H9 (cell line): ENCODE results near the gene KRT77. TPM values are rescaled to one million over a fixed set of nuclear protein-coding genes. Genes with fewer than 3 reads are reported as not detected.

Experiments
- DNase-seq: peaks from one replicate; pipeline ENCODE4 v3.0.0-alpha.2; 2017
- H2AFZ ChIP-seq: one replicate; pipeline ENCODE4 v1.6.1; 2013; ENCODE audit warnings: mild to moderate bottlenecking, low read length, control low read depth, moderate library complexity
- H2AK5ac ChIP-seq: 2 replicates; pipeline ENCODE4 v1.6.1; 2013; ENCODE audit warnings: low read length, control low read depth, mixed read lengths; ENCODE audit not compliant: insufficient read length
- H2BK120ac ChIP-seq: one replicate; pipeline ENCODE4 v1.6.1; 2013; ENCODE audit warnings: low read depth, mild to moderate bottlenecking, low read length, control low read depth, inconsistent platforms; ENCODE audit not compliant: poor library complexity, severe bottlenecking
- H2BK12ac ChIP-seq: 2 replicates; pipeline ENCODE4 v1.6.1; 2013; ENCODE audit warnings: low read length, control low read depth, mixed read lengths, low read depth; ENCODE audit not compliant: insufficient read length
- H2BK15ac ChIP-seq: 2 replicates; pipeline ENCODE4 v1.6.1; 2013; ENCODE audit warnings: low read depth, low read length, control low read depth
- H2BK20ac ChIP-seq: one replicate; pipeline ENCODE4 v1.6.1; 2013; ENCODE audit warnings: low read depth, mild to moderate bottlenecking, low read length, control low read depth, inconsistent platforms; ENCODE audit not compliant: poor library complexity, severe bottlenecking
- H2BK5ac ChIP-seq: 2 replicates; pipeline ENCODE4 v1.6.1; 2013; ENCODE audit warnings: low read length, control low read depth, mixed read lengths; ENCODE audit not compliant: insufficient read length
- H3K14ac ChIP-seq: 2 replicates; pipeline ENCODE4 v1.6.1; 2013; ENCODE audit warnings: low read length, control low read depth; ENCODE audit not compliant: insufficient read depth
- H3K18ac ChIP-seq: 2 replicates; pipeline ENCODE4 v1.6.1; 2013; ENCODE audit warnings: low read depth, mild to moderate bottlenecking, mixed read lengths, low read length, control low read depth; ENCODE audit not compliant: insufficient read length
- H3K23ac ChIP-seq: 2 replicates; pipeline ENCODE4 v1.6.1; 2013; ENCODE audit warnings: low read length, control low read depth, mixed read lengths, low read depth; ENCODE audit not compliant: insufficient read length
- H3K23me2 ChIP-seq: 2 replicates; pipeline ENCODE4 v1.6.1; 2013; ENCODE audit warnings: low read depth, mild to moderate bottlenecking, mixed read lengths, low read length, control low read depth; ENCODE audit not compliant: insufficient read length, poor library complexity, severe bottlenecking
- H3K27ac ChIP-seq: 2 replicates; pipeline ENCODE4 v1.5.1; 2013; ENCODE audit warnings: low read length, control low read depth, mixed read lengths, low read depth; ENCODE audit not compliant: insufficient read length
- H3K27me3 ChIP-seq: 2 replicates; pipeline ENCODE4 v1.6.1; 2013; ENCODE audit warnings: low read length, control low read depth, inconsistent platforms; ENCODE audit not compliant: insufficient read depth
- H3K4ac ChIP-seq: 2 replicates; pipeline ENCODE4 v1.6.1; 2013; ENCODE audit warnings: low read depth, mild to moderate bottlenecking, control low read depth, inconsistent platforms, low read length, moderate library complexity
- H3K4me1 ChIP-seq: 2 replicates; pipeline ENCODE4 v1.6.1; 2013; ENCODE audit warnings: low read length, control low read depth, inconsistent platforms; ENCODE audit not compliant: insufficient read depth
- H3K4me2 ChIP-seq: 2 replicates; pipeline ENCODE4 v1.6.1; 2013; ENCODE audit warnings: low read length, control low read depth, mixed read lengths; ENCODE audit not compliant: insufficient read length, insufficient read depth
- H3K56ac ChIP-seq: 2 replicates; pipeline ENCODE4 v1.6.1; 2013; ENCODE audit warnings: low read depth, mild to moderate bottlenecking, mixed read lengths, low read length, control low read depth; ENCODE audit not compliant: insufficient read length
- H3K79me1 ChIP-seq: 2 replicates; pipeline ENCODE4 v1.6.1; 2013; ENCODE audit warnings: low read depth, mild to moderate bottlenecking, moderate library complexity, low read length, control low read depth, inconsistent platforms; ENCODE audit not compliant: insufficient read depth, poor library complexity, severe bottlenecking
- H3K79me2 ChIP-seq: 2 replicates; pipeline ENCODE4 v1.6.1; 2013; ENCODE audit warnings: low read length, control low read depth, inconsistent platforms; ENCODE audit not compliant: insufficient read depth
- H3K9ac ChIP-seq: 2 replicates; pipeline ENCODE4 v1.6.1; 2013; ENCODE audit warnings: low read length, control low read depth, mixed read lengths; ENCODE audit not compliant: insufficient read length; ENCODE audit errors: extremely low read depth
- H3K9me3 ChIP-seq: one replicate; pipeline ENCODE4 v1.6.1; 2013; ENCODE audit warnings: low read depth, low read length, inconsistent platforms; ENCODE audit not compliant: control insufficient read depth
- H3T11ph ChIP-seq: one replicate; pipeline ENCODE4 v1.6.1; 2013; ENCODE audit warnings: mild to moderate bottlenecking, low read length, control low read depth, inconsistent platforms
- H4K20me1 ChIP-seq: one replicate; pipeline ENCODE4 v1.6.1; 2013; ENCODE audit not compliant: control insufficient read depth, insufficient read length, insufficient read depth
- H4K5ac ChIP-seq: 2 replicates; pipeline ENCODE4 v1.6.1; 2013; ENCODE audit warnings: low read depth, mild to moderate bottlenecking, mixed read lengths, low read length, control low read depth; ENCODE audit not compliant: insufficient read length
- H4K8ac ChIP-seq: replicated peaks from 2 replicates; pipeline ENCODE4 v1.6.1; 2013; ENCODE audit warnings: low read length, control low read depth, mixed read lengths, low read depth; ENCODE audit not compliant: insufficient read length
- H4K91ac ChIP-seq: 2 replicates; pipeline ENCODE4 v1.6.1; 2013; ENCODE audit warnings: low read depth, mild to moderate bottlenecking, moderate library complexity, mixed read lengths, low read length, control low read depth; ENCODE audit not compliant: insufficient read length
- H3K27ac Mint-ChIP-seq, 3 experiments: 2 replicates in 2 of 3; 3 replicates in 1 of 3; pipeline ENCODE4 v1.8.0; 2020 to 2021; ENCODE audit warnings: mixed read lengths in 3 of 3, mild to moderate bottlenecking in 1 of 3, moderate library complexity in 1 of 3
- H3K27me3 Mint-ChIP-seq: 2 replicates; pipeline ENCODE4 v1.8.0; 2021; ENCODE audit warnings: low read depth, mild to moderate bottlenecking, moderate library complexity, mixed read lengths
- H3K36me3 Mint-ChIP-seq, 3 experiments: 2 replicates in 2 of 3; 3 replicates in 1 of 3; pipeline ENCODE4 v1.8.0; 2020 to 2021; ENCODE audit warnings: low read depth in 3 of 3, mixed read lengths in 3 of 3; ENCODE audit not compliant: insufficient read depth in 1 of 3
- H3K4me1 Mint-ChIP-seq, 2 experiments: 2 replicates each; pipeline ENCODE4 v1.8.0; 2020; ENCODE audit warnings: mixed read lengths in 2 of 2
- H3K4me3 Mint-ChIP-seq, 2 experiments: 2 replicates in 1 of 2; 3 replicates in 1 of 2; pipeline ENCODE4 v1.8.0; 2020 to 2021; ENCODE audit warnings: mild to moderate bottlenecking in 2 of 2, mixed read lengths in 2 of 2, moderate library complexity in 1 of 2
- H3K9me3 Mint-ChIP-seq, 2 experiments: 2 replicates in 1 of 2; 3 replicates in 1 of 2; pipeline ENCODE4 v1.8.0; 2020; ENCODE audit warnings: mild to moderate bottlenecking in 2 of 2, mixed read lengths in 2 of 2, moderate library complexity in 1 of 2
- CTCF ChIP-seq: fragments of 200-600 bp; sonication (generic); conservative IDR thresholded peaks from 3 replicates; pipeline ENCODE4 v1.8.0; 2021; ENCODE audit warnings: antibody characterized with exemption, mild to moderate bottlenecking
- WGBS: extraction: QIAGEN DNeasy Blood & Tissue Kit; methylation state at CpG from one replicate; pipeline ENCODE4 v1.1.7; 2013; ENCODE audit warnings: missing lambda C conversion rate, low lambda C conversion rate, mixed read lengths; ENCODE audit not compliant: insufficient read length; ENCODE audit errors: extremely low coverage; 5-methylcytosine and 5-hydroxymethylcytosine counted together
- total RNA-seq: library from RNA; stranded (reverse); gene quantifications from 2 replicates; pipeline ENCODE4 v1.2.1, GENCODE V29; 2021

KRT77 gene
- total RNA-seq, 1 experiment from 2014 or later: not detected

- Histone ChIP-seq H3K56ac (no peak overlapping the region), H2BK20ac (no peak overlapping the region), H3K14ac (no peak overlapping the region), H2BK5ac (no peak overlapping the region), H3K79me2 (no peaks in the 10 kb centered on the region), H2BK120ac (no peak overlapping the region), H2AFZ (no peak overlapping the region), H3K18ac (no peak overlapping the region), H3K9ac (no peak overlapping the region), H4K20me1 (no peaks in the 10 kb centered on the region), H2BK12ac (no peak overlapping the region), H3K23ac (no peak overlapping the region), H4K91ac (no peak overlapping the region), H3K4ac (no peak overlapping the region), H4K8ac (no peak overlapping the region), H3T11ph (no peak overlapping the region), H3K4me1 (no peaks in the 10 kb centered on the region), H2AK5ac (no peak overlapping the region), H4K5ac (no peak overlapping the region), H3K23me2 (no peaks in the 10 kb centered on the region), H3K27me3 (no peaks in the 10 kb centered on the region; the same call in 1 of the 2 replicates), H3K4me2 (no peak overlapping the region), H2BK15ac (no peak overlapping the region), H3K9me3 (no peaks in the 10 kb centered on the region), H3K27ac (no peak overlapping the region), H3K79me1 (no peaks in the 10 kb centered on the region)
- peaks cover 13 to 14% of the 10 kb centered on the region in 2 experiments for H3K4me1 Mint-ChIP-seq
- H3K9me3 Mint-ChIP-seq: no peaks in the 10 kb centered on the region
- no peak overlapping the region for H3K27ac Mint-ChIP-seq
- no peaks in the 10 kb centered on the region for H3K36me3 Mint-ChIP-seq
- no CpG with 5 or more reads among the region's 2 CpGs for WGBS
- DNase-seq: no peak
- no peak overlapping the region for H3K4me3 Mint-ChIP-seq
- H3K27me3 Mint-ChIP-seq: peaks cover 30% of the 10 kb centered on the region
- TF ChIP-seq CTCF: peak; percentile 45; the same call in 2 of the 3 replicates
Observed at GRCh38 chr12:52697058-52697582, 6.2 kb downstream of the KRT77 start.
